GM19240 (cell line): ENCODE results near the gene PHKG1.
"Not testable (repeated sequence)": the region's sequence is repeated elsewhere in the genome, so short reads cannot be mapped to it uniquely, and the experiment has no call there.

Experiments used
- DNase-seq: peaks from one replicate; pipeline ENCODE4 v3.0.0; 2011; ENCODE audit warnings: low spot score; ENCODE audit not compliant: insufficient read length

The PHKG1 gene

GRCh38 chr7:56083150-56083785, 9.5 kb downstream of the PHKG1 start:
- DNase-seq: no peak

- DNase-seq: no peak
Observed at GRCh38 chr7:56081626-56082340, 11.0 kb downstream of the PHKG1 start.

- DNase-seq: not testable (repeated sequence)
Observed at GRCh38 chr7:56080726-56081435, 11.9 kb downstream of the PHKG1 start.

- DNase-seq: no peak
Observed at GRCh38 chr7:56079450-56080185, 13.1 kb downstream of the PHKG1 start.

- DNase-seq: no peak
Observed at GRCh38 chr7:56078196-56078595, 14.6 kb downstream of the PHKG1 start.

GRCh38 chr7:56077681-56078080, 15.1 kb downstream of the PHKG1 start:
- DNase-seq: no peak

GRCh38 chr7:56074371-56074791, 18.4 kb downstream of the PHKG1 start:
- DNase-seq: peak; percentile 34

- DNase-seq: not testable (repeated sequence)
Observed at GRCh38 chr7:56066376-56066775, 26.4 kb downstream of the PHKG1 start.

GRCh38 chr7:56063882-56064625, 28.7 kb downstream of the PHKG1 start, which contains the start of gene SUMF2:
Gene SUMF2 (plus strand): TSS chr7:56064286. CDS start chr7:56064312, 26 bp downstream.
- peak; percentile 93 for DNase-seq

GRCh38 chr7:56063500-56063881, 29.3 kb downstream of the PHKG1 start:
- DNase-seq: no peak

GRCh38 chr7:56062382-56062781, 30.4 kb downstream of the PHKG1 start:
- DNase-seq: no peak

- DNase-seq: no peak
Observed at GRCh38 chr7:56053993-56054392, 38.8 kb downstream of the PHKG1 start.

- DNase-seq: no peak
Observed at GRCh38 chr7:56053379-56053778, 39.4 kb downstream of the PHKG1 start.

- DNase-seq: peak; percentile 73
Observed at GRCh38 chr7:56051339-56052191, 41.2 kb downstream of the PHKG1 start, which contains the start of the genes CCT6A and PSPH. Gene CCT6A (plus strand): TSS chr7:56051765. CDS start chr7:56051849, 84 bp downstream. Gene PSPH (minus strand): TSS chr7:56051444. CDS start chr7:56021212, 30,232 bp downstream.

GRCh38 chr7:56051053-56051338, 41.8 kb downstream of the PHKG1 start:
- no peak for DNase-seq

- not testable (repeated sequence) for DNase-seq
Observed at GRCh38 chr7:56048763-56049162, 44.0 kb downstream of the PHKG1 start.

GRCh38 chr7:56048245-56048644, 44.5 kb downstream of the PHKG1 start:
- DNase-seq: no peak

- not testable (repeated sequence) for DNase-seq
Observed at GRCh38 chr7:56047446-56048116, 45.2 kb downstream of the PHKG1 start.

GRCh38 chr7:56046721-56047445, 45.9 kb downstream of the PHKG1 start:
- DNase-seq: no peak
